Measurements from ENCODE around the gene ABHD4.

- TF ChIP-seq RCOR1 (IDR thresholded peaks at IDR 0.05; ENCODE audit: insufficient replicate concordance, low read length) (no peak), CTCF (conservative IDR thresholded peaks at IDR 0.05; ENCODE audit: low read depth, low read length) (no peak), POLR2A (IDR thresholded peaks at IDR 0.05; ENCODE audit: low read depth, low read length) (no peak), MXI1 (IDR thresholded peaks at IDR 0.05; ENCODE audit: borderline replicate concordance, low read depth, low read length) (no peak), RAD21 (IDR thresholded peaks at IDR 0.05; ENCODE audit: low read length) (no peak), NFE2L2 (IDR thresholded peaks at IDR 0.05; ENCODE audit: low read depth, low read length) (no peak), CEBPB (IDR thresholded peaks at IDR 0.05; ENCODE audit: low read depth, low read length) (no peak), USF2 (IDR thresholded peaks at IDR 0.05; ENCODE audit: low read depth, low read length) (no peak), RFX5 (IDR thresholded peaks at IDR 0.05; ENCODE audit: low read depth, low read length) (no peak)
Observed at GRCh38 chr14:22587247-22587646, 10.9 kb upstream of the ABHD4 start.
